Measurements from ENCODE around the gene THSD4.

DNA sequence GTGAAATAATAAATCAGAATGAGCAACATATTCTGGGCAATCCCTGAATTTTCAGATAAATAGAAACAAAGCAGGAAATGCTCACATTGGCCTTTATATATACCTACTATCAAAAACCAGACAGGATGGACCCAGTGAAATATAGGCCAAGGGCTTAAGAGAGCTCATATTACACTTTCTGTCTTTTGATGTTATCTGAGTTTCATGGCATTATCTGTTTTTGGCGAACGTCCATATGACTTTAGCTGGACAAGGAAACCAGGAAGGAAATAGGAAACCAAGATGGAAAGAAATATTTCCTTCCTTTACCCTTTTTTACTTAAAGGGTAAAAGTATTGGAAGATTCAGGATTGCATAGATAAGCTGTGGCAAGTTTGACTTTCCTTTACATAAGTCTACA, 274.8 kb downstream of the THSD4 start:
- TF ChIP-seq RBM17 (IDR thresholded peaks at IDR 0.05; ENCODE audit: borderline replicate concordance, low read depth, low read length) (no peak), SP1 (CRISPR knock-in tag; IDR thresholded peaks at IDR 0.05) (no peak), MYC (IDR thresholded peaks at IDR 0.05; ENCODE audit: low read depth, low read length) (no peak), MYC (CRISPR knock-in tag; IDR thresholded peaks at IDR 0.05; ENCODE audit: borderline replicate concordance, low read depth) (no peak), SETDB1 (IDR thresholded peaks at IDR 0.05; ENCODE audit: low read length) (no peak), HMGN3 (IDR thresholded peaks at IDR 0.05; ENCODE audit: borderline replicate concordance, extremely low read depth, insufficient read length, low read depth, low read length) (no peak), SRSF9 (IDR thresholded peaks at IDR 0.05; ENCODE audit: borderline replicate concordance, low read depth, low read length) (no peak), ESRRA (IDR thresholded peaks at IDR 0.05; ENCODE audit: borderline replicate concordance, low read depth) (no peak), REST (IDR thresholded peaks at IDR 0.05; ENCODE audit: borderline replicate concordance) (no peak), REST (CRISPR knock-in tag; IDR thresholded peaks at IDR 0.05; ENCODE audit: low read depth) (no peak)
